NT2/D1 (cell line): ENCODE measurements around the gene CCL26.
"Not testable (repeated sequence)": the region's sequence is repeated elsewhere in the genome, so short reads cannot be mapped to it uniquely, and the experiment has no call there.

Source experiments
- DNase-seq: peaks from one replicate; pipeline ENCODE4 v3.0.0-alpha.2; 2011; ENCODE audit warnings: low read depth, low spot score
- H3K27me3 ChIP-seq: 2 replicates; pipeline ENCODE4 v1.6.0; 2011; ENCODE audit warnings: mild to moderate bottlenecking; ENCODE audit not compliant: insufficient read length, insufficient read depth
- H3K36me3 ChIP-seq: 2 replicates; pipeline ENCODE4 v1.6.1; 2011; ENCODE audit warnings: mild to moderate bottlenecking, low read length, mixed read lengths; ENCODE audit not compliant: insufficient read depth, insufficient read length
- H3K4me1 ChIP-seq: 2 replicates; pipeline ENCODE4 v1.5.1; 2011; ENCODE audit not compliant: insufficient read depth, insufficient read length
- H3K4me3 ChIP-seq: 2 replicates; pipeline ENCODE4 v1.5.1; 2011; ENCODE audit warnings: low read depth; ENCODE audit not compliant: insufficient read length
- H3K9ac ChIP-seq: 2 replicates; pipeline ENCODE4 v1.6.0; 2011; ENCODE audit warnings: low read depth; ENCODE audit not compliant: insufficient read length
- H3K9me3 ChIP-seq: 2 replicates; pipeline ENCODE4 v1.5.1; 2011; ENCODE audit warnings: mild to moderate bottlenecking, low read length; ENCODE audit not compliant: insufficient read depth
- SUZ12 ChIP-seq: IDR thresholded peaks from 2 replicates; pipeline ENCODE4 v1.6.1; 2011; ENCODE audit not compliant: insufficient read length, insufficient read depth; ENCODE audit errors: extremely low read depth
- YY1 ChIP-seq: IDR thresholded peaks from 2 replicates; pipeline ENCODE4 v1.6.1; 2011; ENCODE audit not compliant: insufficient read length, insufficient read depth
- ZNF274 ChIP-seq: IDR thresholded peaks from 2 replicates; pipeline ENCODE4 v1.6.1; 2011; ENCODE audit warnings: mild to moderate bottlenecking, low read depth, low read length

Gene CCL26

GRCh38 chr7:75735581-75736350, 36.2 kb downstream of the CCL26 start:
- no peak for TF ChIP-seq ZNF274
- no peak for TF ChIP-seq SUZ12
- no peak for TF ChIP-seq YY1

GRCh38 chr7:75734586-75735458, 37.2 kb downstream of the CCL26 start:
- H3K4me1 ChIP-seq, result no peaks in the 10 kb centered on the region
- no peak overlapping the region for H3K4me3 ChIP-seq
- no peak for DNase-seq
- no peak overlapping the region for H3K9ac ChIP-seq
- peaks cover 11% of the 10 kb centered on the region for H3K27me3 ChIP-seq
- no peak for TF ChIP-seq SUZ12
- no peak for TF ChIP-seq ZNF274
- TF ChIP-seq YY1, result no peak
- no peaks in the 10 kb centered on the region for H3K9me3 ChIP-seq
- no peaks in the 10 kb centered on the region for H3K36me3 ChIP-seq

More at GRCh38 chr7:75735581-75736350, 36.2 kb downstream of the CCL26 start:
- Histone ChIP-seq H3K4me3 (no peak overlapping the region), H3K36me3 (no peaks in the 10 kb centered on the region), H3K4me1 (no peaks in the 10 kb centered on the region), H3K9ac (no peak overlapping the region), H3K9me3 (no peaks in the 10 kb centered on the region), H3K27me3 (peaks cover 17% of the 10 kb centered on the region)
- DNase-seq, result no peak

- H3K36me3 ChIP-seq, result no peaks in the 10 kb centered on the region
- H3K9me3 ChIP-seq, result no peaks in the 10 kb centered on the region
- no peak overlapping the region for H3K9ac ChIP-seq
- no peak overlapping the region for H3K4me3 ChIP-seq
- H3K27me3 ChIP-seq, result peaks cover 5% of the 10 kb centered on the region
- DNase-seq, result no peak
- TF ChIP-seq ZNF274, result no peak
- no peak for TF ChIP-seq YY1
- TF ChIP-seq SUZ12, result no peak
- peaks cover 4% of the 10 kb centered on the region for H3K4me1 ChIP-seq
These were observed 39.0 kb downstream of the CCL26 start for GRCh38 chr7:75732764-75733630.

GRCh38 chr7:75732016-75732521, 39.9 kb downstream of the CCL26 start:
- Histone ChIP-seq H3K9ac (no peak overlapping the region), H3K4me1 (peaks cover 7% of the 10 kb centered on the region), H3K36me3 (no peaks in the 10 kb centered on the region), H3K27me3 (no peaks in the 10 kb centered on the region), H3K9me3 (no peaks in the 10 kb centered on the region), H3K4me3 (no peak overlapping the region)
- DNase-seq, result no peak
- TF ChIP-seq ZNF274 (no peak), YY1 (no peak), SUZ12 (no peak)

DNA sequence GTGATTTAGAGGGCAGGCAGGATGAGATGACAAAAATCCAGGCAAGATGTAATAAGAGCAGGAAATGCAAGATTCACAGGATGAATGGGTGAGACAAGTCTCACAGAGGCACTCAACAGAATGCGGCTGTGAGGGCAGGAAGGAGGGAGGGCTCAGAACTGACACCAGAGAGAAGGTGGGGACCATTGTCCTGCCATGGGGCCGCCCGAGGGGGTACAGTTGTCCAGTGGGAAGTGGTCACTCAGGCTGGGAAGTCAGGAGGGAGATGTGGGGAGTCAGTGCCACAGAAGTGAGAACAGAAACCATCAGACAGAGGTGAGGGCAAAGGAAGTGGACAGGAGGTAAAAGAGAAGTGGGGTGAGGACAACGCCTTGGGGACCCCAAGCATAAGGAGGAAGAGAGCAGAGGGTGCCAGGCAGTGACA, 42.1 kb downstream of the CCL26 start:
- TF ChIP-seq SUZ12 (no peak), YY1 (no peak), ZNF274 (no peak)

DNA sequence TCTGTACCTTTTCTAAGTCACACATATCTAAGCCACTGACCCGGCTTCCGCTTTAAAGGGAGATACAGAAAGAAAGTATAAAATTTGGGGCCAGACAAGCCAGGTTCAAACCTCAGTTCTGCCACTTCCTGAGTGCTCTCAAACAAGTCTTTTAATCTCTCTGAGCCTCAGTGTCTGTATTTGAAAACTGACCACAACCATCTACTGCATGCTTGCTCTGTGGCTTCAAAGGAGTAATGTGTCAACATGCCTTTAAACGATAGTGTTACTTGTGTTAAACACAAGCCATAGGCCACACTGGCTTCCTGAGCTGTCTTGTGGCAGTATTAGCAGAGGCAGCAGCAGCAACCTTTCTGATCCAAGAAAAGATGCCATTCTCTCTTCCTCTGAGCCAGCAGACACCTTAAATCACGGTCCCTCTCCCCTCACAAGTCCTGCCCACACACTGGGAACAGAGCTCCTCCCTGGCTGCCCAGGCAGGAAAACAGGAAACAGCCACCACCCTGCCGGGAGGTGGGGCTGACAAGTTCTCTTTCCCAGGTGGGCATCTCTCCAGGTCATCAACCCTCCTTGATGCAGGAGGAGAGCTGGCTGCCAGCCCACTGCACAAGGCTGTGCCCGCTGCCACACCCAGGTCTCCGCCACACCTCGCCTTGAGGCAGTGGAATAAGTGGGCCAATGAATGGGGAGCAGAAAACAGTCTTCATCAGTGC, 44.0 kb downstream of the CCL26 start:
- no peaks in the 10 kb centered on the region for H3K9me3 ChIP-seq
- no peaks in the 10 kb centered on the region for H3K36me3 ChIP-seq
- no peak for DNase-seq
- H3K4me1 ChIP-seq, result peaks cover 7% of the 10 kb centered on the region
- H3K27me3 ChIP-seq, result no peaks in the 10 kb centered on the region
- no peak overlapping the region for H3K4me3 ChIP-seq
- TF ChIP-seq YY1 (no peak), SUZ12 (no peak), ZNF274 (no peak)
- H3K9ac ChIP-seq, result no peak overlapping the region

More for the DNA sequence above, 42.1 kb downstream of the CCL26 start:
- no peaks in the 10 kb centered on the region for H3K27me3 ChIP-seq
- no peaks in the 10 kb centered on the region for H3K36me3 ChIP-seq
- H3K4me3 ChIP-seq, result no peak overlapping the region
- no peak for DNase-seq
- H3K9me3 ChIP-seq, result no peaks in the 10 kb centered on the region
- no peak overlapping the region for H3K9ac ChIP-seq
- H3K4me1 ChIP-seq, result peaks cover 7% of the 10 kb centered on the region

- not testable (repeated sequence) for H3K4me1 ChIP-seq, DNase-seq, H3K9ac ChIP-seq, H3K36me3 ChIP-seq, H3K27me3 ChIP-seq, H3K9me3 ChIP-seq, H3K4me3 ChIP-seq
These were observed 44.7 kb downstream of the CCL26 start for GRCh38 chr7:75727351-75727750.
